Fibroblast of the conjunctiva (primary cell): ENCODE data around the gene PPP1R1C.

Experiments used
- DNase-seq: peaks from one replicate; pipeline ENCODE4 v3.0.0-alpha.2; 2010; ENCODE audit warnings: low read depth

Gene PPP1R1C

DNA sequence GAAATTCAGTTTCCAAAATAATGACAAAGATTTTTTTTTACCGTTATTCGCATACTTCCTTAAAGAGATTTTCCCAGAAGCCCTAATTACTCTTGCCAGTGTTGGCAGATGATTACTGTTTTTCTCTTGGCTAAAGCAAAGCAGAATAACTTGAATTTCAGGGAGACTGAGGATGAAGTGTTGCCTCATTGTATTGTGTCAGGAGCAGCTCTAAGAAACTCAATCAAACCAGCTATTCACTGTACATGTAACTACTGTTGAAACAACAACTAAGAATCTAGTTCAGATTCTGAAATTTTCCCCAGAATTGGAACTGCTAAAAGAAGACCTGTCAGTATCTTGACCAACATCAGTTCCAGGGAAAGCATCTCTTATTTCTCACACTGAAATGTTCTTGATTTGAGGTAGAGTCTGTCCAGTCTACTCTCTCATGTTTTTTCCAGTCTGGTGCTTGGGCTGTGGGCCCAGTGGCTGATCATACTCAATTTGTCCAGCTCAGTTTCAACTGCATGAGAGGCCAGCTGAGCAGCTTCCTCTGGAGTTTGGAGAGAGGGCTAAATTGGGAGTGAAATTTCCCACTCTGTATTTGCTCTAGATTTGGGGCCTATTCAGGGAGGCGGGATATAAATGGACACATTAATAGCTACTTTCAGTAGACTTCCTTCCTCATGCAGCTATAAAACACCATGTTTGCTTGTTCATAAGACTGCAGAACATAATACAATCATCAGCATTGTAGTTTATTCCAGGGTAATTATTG lies 78.5 kb downstream of the PPP1R1C start:
- no peak for DNase-seq

GRCh38 chr2:182066400-182067087 lies 80.9 kb downstream of the PPP1R1C start:
- peak; percentile 71 for DNase-seq

GRCh38 chr2:182067393-182067792 lies 81.7 kb downstream of the PPP1R1C start:
- DNase-seq: no peak

DNA sequence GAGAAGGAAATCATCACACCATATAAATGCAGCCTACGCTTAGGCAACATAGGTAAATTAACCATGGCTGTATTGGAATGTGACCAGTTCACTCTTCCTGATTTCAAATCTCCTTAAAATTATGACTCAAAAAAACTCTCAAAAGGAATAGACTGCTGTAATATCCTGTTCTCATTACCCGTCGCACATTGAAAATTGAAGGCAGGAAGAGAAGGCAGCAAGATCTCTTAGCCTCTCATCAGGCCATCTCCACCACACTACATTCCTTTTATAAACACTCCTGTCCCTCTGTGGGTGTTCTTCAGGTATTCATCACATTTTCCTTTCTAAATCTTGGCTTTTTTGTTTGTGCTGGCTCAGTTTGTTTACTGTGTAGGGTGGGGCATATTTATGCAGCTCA lies 83.2 kb downstream of the PPP1R1C start:
- no peak for DNase-seq

DNA sequence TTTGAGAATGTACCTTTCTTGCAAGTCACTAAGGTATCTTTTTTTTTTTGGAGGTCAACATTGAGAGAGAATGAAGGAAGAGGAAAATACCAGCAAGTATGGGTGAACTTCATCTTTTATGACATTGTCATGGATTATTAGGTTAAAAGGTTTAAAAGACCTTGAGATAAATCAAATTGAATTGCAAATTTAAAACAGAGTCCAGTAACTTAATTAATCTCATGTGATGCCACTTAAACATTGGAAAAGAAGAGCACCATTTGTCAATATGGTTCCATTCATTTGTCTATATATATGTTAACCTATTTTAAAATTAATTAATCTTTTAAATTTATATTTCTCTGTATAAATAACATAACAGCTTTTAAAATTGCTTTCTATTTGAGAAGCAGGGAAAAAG lies 83.8 kb downstream of the PPP1R1C start:
- DNase-seq: no peak

DNA sequence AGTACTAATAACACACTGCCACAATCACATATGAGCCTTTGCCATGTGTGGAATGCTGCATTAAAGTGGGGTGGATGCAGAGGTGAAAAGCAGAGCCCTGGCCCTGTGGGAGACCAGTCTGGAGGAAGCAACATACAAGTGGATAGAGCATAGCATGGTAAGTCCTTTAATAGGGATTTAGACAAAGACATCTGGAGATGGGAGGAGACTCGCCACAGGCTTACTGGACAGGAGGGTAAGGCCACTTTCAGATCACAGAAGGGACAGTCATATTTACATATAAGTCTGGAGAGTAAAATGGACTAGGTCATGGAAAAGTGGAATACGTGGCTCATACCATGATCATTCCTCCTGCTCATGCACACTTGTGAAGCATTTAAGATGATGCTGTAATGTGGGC lies 84.3 kb downstream of the PPP1R1C start:
- DNase-seq: no peak

DNA sequence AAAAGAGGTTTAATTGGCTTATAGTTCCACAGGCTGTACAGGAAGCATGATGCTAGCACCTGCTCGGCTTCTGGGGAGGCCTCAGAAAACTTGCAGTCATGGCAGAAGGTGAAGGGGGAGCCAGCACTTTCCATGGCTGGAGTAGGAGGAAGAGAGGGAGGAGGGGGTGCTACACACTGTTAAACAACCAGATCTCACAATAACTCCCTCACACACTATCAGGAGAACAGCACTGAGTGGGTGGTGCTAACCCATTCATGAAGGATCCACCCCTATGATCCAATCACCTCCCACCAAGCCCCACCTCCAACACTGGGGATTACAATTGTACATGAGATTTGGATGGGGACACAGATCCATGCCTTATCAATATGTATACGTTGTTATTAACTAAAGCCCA lies 85.1 kb downstream of the PPP1R1C start:
- DNase-seq: no peak

GRCh38 chr2:182072861-182073260 lies 87.2 kb downstream of the PPP1R1C start:
- DNase-seq: no peak

- no peak for DNase-seq
Measured at GRCh38 chr2:182073613-182074012, 88.0 kb downstream of the PPP1R1C start.

- DNase-seq: no peak
Measured at GRCh38 chr2:182077023-182077422, 91.4 kb downstream of the PPP1R1C start.

DNA sequence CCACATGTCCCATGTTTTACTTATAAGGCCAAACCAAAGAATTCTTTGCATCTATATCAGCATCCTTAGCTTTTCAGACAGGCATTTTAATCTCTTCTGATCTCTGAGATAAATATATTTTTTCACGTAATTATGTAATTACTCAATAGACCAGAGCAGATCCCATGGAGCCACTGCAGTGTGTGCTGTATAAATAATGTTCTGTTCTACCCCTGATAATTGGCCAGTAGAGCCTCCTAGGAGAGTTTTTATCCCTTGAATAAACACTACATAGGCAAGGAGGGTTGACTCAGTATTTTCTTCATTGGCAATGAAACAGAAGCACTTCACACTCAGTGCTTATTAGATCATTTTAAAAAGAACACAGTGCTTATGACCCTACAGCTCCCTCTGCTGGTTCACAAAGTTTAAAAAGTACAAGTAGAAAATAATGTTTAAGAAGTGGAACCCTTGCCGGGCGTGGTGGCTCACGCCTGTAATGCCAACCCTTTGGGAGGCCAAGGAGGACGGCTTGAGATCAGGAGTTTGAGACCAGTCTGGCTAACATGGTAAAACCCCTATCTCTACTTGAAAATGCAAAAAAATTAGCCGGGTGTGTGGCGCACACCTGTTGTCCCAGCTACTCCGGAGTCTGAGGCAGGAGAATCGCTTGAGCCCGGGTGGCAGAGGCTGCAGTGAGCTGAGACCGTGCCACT lies 91.9 kb downstream of the PPP1R1C start:
- DNase-seq: peak; percentile 87

- no peak for DNase-seq
Measured at GRCh38 chr2:182078988-182079602, 93.4 kb downstream of the PPP1R1C start.

DNA sequence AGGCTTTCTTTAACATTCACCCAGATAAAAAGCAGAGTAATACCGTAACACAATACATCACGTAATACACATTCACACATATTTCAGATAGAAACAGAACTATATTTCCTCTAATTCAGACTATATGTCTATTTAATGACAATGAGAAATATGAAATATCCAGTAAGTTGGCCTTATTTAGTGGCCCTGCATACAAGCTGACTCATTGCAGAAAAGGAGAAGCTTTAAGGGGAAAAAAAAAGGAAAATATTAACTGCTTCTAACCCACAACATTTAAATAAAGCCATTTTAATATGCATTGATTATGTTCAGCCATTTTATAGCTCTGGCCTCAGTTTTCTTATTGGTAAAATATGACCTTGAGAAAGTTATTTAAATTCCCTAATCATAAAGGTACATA lies 94.8 kb downstream of the PPP1R1C start:
- no peak for DNase-seq

- DNase-seq: no peak
Measured at GRCh38 chr2:182081602-182082260, 96.1 kb downstream of the PPP1R1C start.

GRCh38 chr2:182088681-182089320 lies 103.1 kb downstream of the PPP1R1C start:
- no peak for DNase-seq

- DNase-seq: no peak
Measured at GRCh38 chr2:182090486-182090885, 104.8 kb downstream of the PPP1R1C start.

DNA sequence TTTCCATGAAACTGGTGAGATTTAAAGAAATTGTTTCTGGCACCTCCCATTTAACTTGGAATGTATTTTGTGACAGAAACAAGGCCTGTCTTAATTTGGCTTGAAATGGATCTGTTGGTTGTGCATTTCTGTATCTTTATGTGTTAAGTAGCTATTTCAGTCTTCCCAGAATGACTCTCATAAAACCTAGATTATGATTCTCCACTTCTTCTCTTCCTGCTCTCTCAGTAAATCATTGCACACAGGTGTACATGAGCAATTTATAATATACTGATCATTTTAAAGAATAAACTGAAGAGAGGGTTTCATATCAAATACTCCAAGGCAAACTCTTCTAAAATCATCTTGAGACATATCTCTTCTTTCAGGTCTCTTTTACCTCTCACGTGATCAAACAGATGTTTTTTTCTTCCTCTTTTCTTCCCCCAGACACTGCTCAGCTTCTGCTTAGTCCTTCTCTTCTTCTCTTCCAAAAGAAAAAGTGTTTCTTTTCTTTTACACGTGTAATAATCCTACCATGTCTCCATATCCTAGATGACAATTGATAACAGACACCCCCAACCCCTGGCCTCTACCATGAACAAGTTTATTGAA lies 112.0 kb downstream of the PPP1R1C start:
- no peak for DNase-seq

- no peak for DNase-seq
Measured at GRCh38 chr2:182098648-182099047, 113.0 kb downstream of the PPP1R1C start.

DNA sequence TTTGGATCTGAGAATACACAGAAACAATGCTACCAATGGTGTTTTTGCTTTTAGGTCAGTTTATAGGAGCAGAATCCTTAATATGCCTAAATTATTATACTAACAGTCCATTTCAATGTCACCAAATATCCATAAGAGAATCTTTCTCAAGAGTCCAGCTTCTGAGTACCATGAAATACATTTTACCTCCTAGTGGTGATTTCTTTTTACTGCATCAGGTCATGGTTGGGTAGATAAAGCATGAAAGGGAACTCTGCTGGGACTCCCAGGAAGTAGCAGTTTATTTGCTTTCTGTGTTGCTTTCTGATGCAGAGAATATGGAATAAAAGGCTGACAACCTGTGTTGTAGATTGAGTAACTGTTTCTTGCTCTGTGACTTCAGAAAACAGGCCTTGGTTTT lies 115.6 kb downstream of the PPP1R1C start:
- DNase-seq: no peak

GRCh38 chr2:182103526-182103925 lies 117.9 kb downstream of the PPP1R1C start:
- no peak for DNase-seq

- no peak for DNase-seq
Measured at GRCh38 chr2:182110347-182110746, 124.7 kb downstream of the PPP1R1C start.
